Neural cell (in vitro differentiated cells): ENCODE measurements around the gene SLAMF6.

ENCODE experiments used
- CTCF ChIP-seq: fragments of 450-650 bp; IDR thresholded peaks from 2 replicates; pipeline ENCODE4 v1.5.1; 2014; ENCODE audit warnings: antibody characterized with exemption, mild to moderate bottlenecking, moderate library complexity; ENCODE audit not compliant: poor library complexity, severe bottlenecking
- EP300 ChIP-seq: fragments of 450-650 bp; conservative IDR thresholded peaks from 2 replicates; pipeline ENCODE4 v1.6.1; 2014; ENCODE audit warnings: antibody characterized with exemption, mild to moderate bottlenecking, moderate library complexity; ENCODE audit not compliant: poor library complexity, severe bottlenecking
- EZH2 ChIP-seq: fragments of 200-600, 300-800 bp; shearing (Covaris generic), sonication (generic); IDR thresholded peaks from 2 replicates; pipeline ENCODE4 v1.6.1; 2014; ENCODE audit warnings: antibody characterized with exemption, low read length, borderline replicate concordance, mild to moderate bottlenecking; ENCODE audit not compliant: insufficient read depth, poor library complexity, severe bottlenecking
- POLR2AphosphoS5 ChIP-seq: IDR thresholded peaks from 2 replicates; pipeline ENCODE4 v1.6.1; 2012
- REST ChIP-seq: IDR thresholded peaks from 2 replicates; pipeline ENCODE4 v1.6.1; 2012; ENCODE audit warnings: borderline replicate concordance

GRCh38 chr1:160453443-160453842 lies 69.6 kb downstream of the SLAMF6 start:
- TF ChIP-seq CTCF (no peak), EZH2 (no peak), POLR2AphosphoS5 (no peak), EP300 (no peak), REST (no peak)
